Liver (tissue), 9 donors: Measurements from ENCODE around the gene TNN. TPM values are rescaled to one million over a fixed set of nuclear protein-coding genes. Genes with fewer than 3 reads are reported as not detected.

Source experiments
- DNase-seq: peaks from one replicate; pipeline ENCODE4 v3.0.0-alpha.2; 2017; ENCODE audit warnings: low spot score
- H3K27ac ChIP-seq, 2 donors: one replicate each; pipeline ENCODE4 v1.7.0; 2013; ENCODE audit warnings: inconsistent platforms in 2 of 2, low read length in 2 of 2, control low read depth in 1 of 2, low read depth in 1 of 2, mild to moderate bottlenecking in 1 of 2
- H3K27me3 ChIP-seq, 4 donors: one replicate each; pipeline versions ENCODE4 v1.6.1 to v1.7.0; 2013; ENCODE audit warnings: low read length in 3 of 4, inconsistent platforms in 1 of 4, mild to moderate bottlenecking in 1 of 4, moderate library complexity in 1 of 4; ENCODE audit not compliant: control insufficient read depth in 4 of 4, insufficient read depth in 4 of 4
- H3K36me3 ChIP-seq, 4 donors: one replicate each; pipeline versions ENCODE4 v1.6.1 to v1.7.0; 2013; ENCODE audit warnings: low read length in 3 of 4, mild to moderate bottlenecking in 3 of 4, low read depth in 1 of 4, moderate library complexity in 1 of 4; ENCODE audit not compliant: control insufficient read depth in 4 of 4, insufficient read depth in 3 of 4
- H3K4me1 ChIP-seq, 4 donors: one replicate each; pipeline versions ENCODE4 v1.6.1 to v1.7.0; 2013; ENCODE audit warnings: low read length in 3 of 4, mild to moderate bottlenecking in 3 of 4, moderate library complexity in 1 of 4; ENCODE audit not compliant: control insufficient read depth in 4 of 4, insufficient read depth in 4 of 4
- H3K4me3 ChIP-seq, 3 donors: one replicate each; pipeline versions ENCODE4 v1.6.1 to v1.7.0; 2013; ENCODE audit warnings: low read length in 3 of 3, control low read depth in 1 of 3, low read depth in 1 of 3, mild to moderate bottlenecking in 1 of 3
- H3K9ac ChIP-seq, 2 donors: one replicate each; pipeline ENCODE4 v1.7.0; 2013; ENCODE audit warnings: low read length in 2 of 2, mild to moderate bottlenecking in 2 of 2, moderate library complexity in 2 of 2, control low read depth in 1 of 2, low read depth in 1 of 2
- H3K9me3 ChIP-seq, 4 donors: one replicate each; pipeline versions ENCODE4 v1.6.1 to v1.7.0; 2013; ENCODE audit warnings: low read length in 3 of 4; ENCODE audit not compliant: control insufficient read depth in 4 of 4
- EGR1 ChIP-seq, 2 donors: IDR thresholded peaks; 2 replicates each; pipeline ENCODE4 v1.6.1; 2016 to 2018; ENCODE audit warnings: antibody characterized with exemption in 2 of 2, low read depth in 2 of 2
- FOXA1 ChIP-seq: IDR thresholded peaks from 2 replicates; pipeline ENCODE4 v1.6.1; 2016; ENCODE audit warnings: antibody characterized with exemption
- FOXA2 ChIP-seq: IDR thresholded peaks from 2 replicates; pipeline ENCODE4 v1.6.1; 2016; ENCODE audit warnings: antibody characterized with exemption
- GABPA ChIP-seq, 2 donors: IDR thresholded peaks in 1 of 2; conservative IDR thresholded peaks in 1 of 2; 2 replicates each; pipeline ENCODE4 v1.6.1; 2016; ENCODE audit warnings: antibody characterized with exemption in 2 of 2, mild to moderate bottlenecking in 1 of 2, moderate library complexity in 1 of 2
- HNF4A ChIP-seq, 2 donors: conservative IDR thresholded peaks; 2 replicates each; pipeline ENCODE4 v1.6.1; 2016; ENCODE audit warnings: antibody characterized with exemption in 2 of 2, mild to moderate bottlenecking in 2 of 2
- HNF4G ChIP-seq: IDR thresholded peaks from 2 replicates; pipeline ENCODE4 v1.6.1; 2016; ENCODE audit warnings: antibody characterized with exemption
- JUND ChIP-seq, 2 donors: IDR thresholded peaks; 2 replicates each; pipeline ENCODE4 v1.6.1; 2016; ENCODE audit warnings: antibody characterized with exemption in 2 of 2
- NR2F2 ChIP-seq: IDR thresholded peaks from 2 replicates; pipeline ENCODE4 v1.6.1; 2016; ENCODE audit warnings: antibody characterized with exemption
- RAD21 ChIP-seq, 2 donors: IDR thresholded peaks; 2 replicates each; pipeline ENCODE4 v1.6.1; 2016; ENCODE audit warnings: antibody characterized with exemption in 2 of 2, mild to moderate bottlenecking in 2 of 2
- RXRA ChIP-seq, 2 donors: IDR thresholded peaks; 2 replicates each; pipeline ENCODE4 v1.6.1; 2017 to 2018; ENCODE audit warnings: antibody characterized with exemption in 2 of 2, mild to moderate bottlenecking in 1 of 2
- SP1 ChIP-seq: IDR thresholded peaks from 2 replicates; pipeline ENCODE4 v1.6.1; 2018; ENCODE audit warnings: antibody characterized with exemption, mild to moderate bottlenecking
- YY1 ChIP-seq: IDR thresholded peaks from 2 replicates; pipeline ENCODE4 v1.6.1; 2016; ENCODE audit warnings: antibody characterized with exemption, mild to moderate bottlenecking
- WGBS: extraction: QIAGEN DNeasy Blood & Tissue Kit; methylation state at CpG from one replicate; pipeline ENCODE4 v1.1.7; 2013; 5-methylcytosine and 5-hydroxymethylcytosine counted together
- polyA plus RNA-seq, 2 donors: library from polyadenylated mRNA; stranded (reverse) in 1 of 2; unstranded in 1 of 2; fragments of 200-250 nt in 1 of 2; fragments of >200 nt in 1 of 2; fragmentation: Nextera tagmentation in 1 of 2; extraction: Ambion mirVana in 1 of 2; gene quantifications; one replicate each; pipeline versions ENCODE4 v1.2.1 to v1.2.3, GENCODE V29; 2013 to 2015
- total RNA-seq, 2 donors: library from RNA; depleted of rRNA; stranded (reverse); fragments of >200 nt; gene quantifications; one replicate each; pipeline ENCODE4 v1.2.3, GENCODE V29; 2014
- TF ChIP-seq, protein P1 (sequence below): IDR thresholded peaks from 2 replicates; pipeline ENCODE4 v1.6.1; 2016; ENCODE audit warnings: antibody characterized with exemption
- TF ChIP-seq, protein P2 (sequence below): IDR thresholded peaks from 2 replicates; pipeline ENCODE4 v1.6.1; 2016; ENCODE audit warnings: antibody characterized with exemption
- TF ChIP-seq, protein P3 (sequence below): IDR thresholded peaks from 2 replicates; pipeline ENCODE4 v1.6.1; 2016; ENCODE audit warnings: antibody characterized with exemption, mild to moderate bottlenecking
- TF ChIP-seq, protein P4 (sequence below): IDR thresholded peaks from 2 replicates; pipeline ENCODE4 v1.6.1; 2016; ENCODE audit warnings: antibody characterized with exemption
- TF ChIP-seq, protein P5 (sequence below): fragments of 150-350 bp; IDR thresholded peaks from 2 replicates; pipeline ENCODE4 v1.5.1; 2017; ENCODE audit warnings: improper control_type of control experiment, low read depth, low read length; ENCODE audit not compliant: missing input control
- donor health status: healthy.
- donor health status: healthy.
- donor health status: healthy.
- donor health status: healthy.
- donor health status: healthy.

TNN gene
- total and polyA plus RNA-seq, 4 donors, result 0.11 to 1.8 (median 0.80) TPM

DNA sequence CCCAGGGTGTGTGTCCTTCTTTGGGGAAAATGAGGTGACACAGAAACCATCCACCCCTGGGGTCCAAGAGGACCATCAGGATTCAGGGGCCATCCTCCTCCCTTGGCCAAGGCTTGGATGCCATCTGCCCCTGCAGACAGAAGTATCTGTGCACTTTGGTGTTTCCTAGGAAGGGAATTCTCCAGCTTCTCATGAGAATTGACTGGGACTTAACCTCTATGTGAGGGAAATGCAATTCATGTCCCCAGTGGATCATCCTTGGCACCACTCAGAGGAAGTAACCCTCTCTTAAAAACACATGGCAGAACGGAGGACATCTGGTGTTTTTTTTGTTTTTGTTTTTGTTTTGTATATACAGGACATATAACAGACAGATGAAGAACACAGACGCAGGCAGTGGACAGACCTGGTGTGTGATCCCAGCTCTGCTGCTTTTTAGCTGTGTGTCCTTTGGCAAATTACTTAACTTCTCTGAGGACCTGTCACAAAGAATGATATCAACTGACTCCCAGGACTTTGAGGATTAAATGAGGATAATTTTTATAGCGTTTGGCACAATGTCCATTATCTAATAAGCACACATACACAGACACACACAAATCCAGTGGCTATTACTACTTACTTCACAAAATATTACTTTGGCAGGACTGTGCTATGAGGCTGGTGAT, 3.8 kb downstream of the TNN start:
- Histone ChIP-seq H3K36me3 (no peaks in the 10 kb centered on the region), H3K9ac (no peak overlapping the region), H3K27ac (no peak overlapping the region), H3K27me3 (no peaks in the 10 kb centered on the region), H3K4me1 (peaks cover 0 to 4% (median 0%) of the 10 kb centered on the region in 4 donors), H3K4me3 (no peak overlapping the region), H3K9me3 (no peaks in the 10 kb centered on the region)
- no peak for DNase-seq
- TF ChIP-seq RAD21 (IDR thresholded peaks at IDR 0.05) (no peak), FOXA2 (no peak), RXRA (IDR thresholded peaks at IDR 0.05) (no peak), GABPA (IDR thresholded peaks at IDR 0.05 in 1 of 2, conservative IDR thresholded peaks at IDR 0.05 in 1 of 2) (no peak)
- WGBS, result 81% methylated on average over 3 of the region's 3 CpGs

DNA sequence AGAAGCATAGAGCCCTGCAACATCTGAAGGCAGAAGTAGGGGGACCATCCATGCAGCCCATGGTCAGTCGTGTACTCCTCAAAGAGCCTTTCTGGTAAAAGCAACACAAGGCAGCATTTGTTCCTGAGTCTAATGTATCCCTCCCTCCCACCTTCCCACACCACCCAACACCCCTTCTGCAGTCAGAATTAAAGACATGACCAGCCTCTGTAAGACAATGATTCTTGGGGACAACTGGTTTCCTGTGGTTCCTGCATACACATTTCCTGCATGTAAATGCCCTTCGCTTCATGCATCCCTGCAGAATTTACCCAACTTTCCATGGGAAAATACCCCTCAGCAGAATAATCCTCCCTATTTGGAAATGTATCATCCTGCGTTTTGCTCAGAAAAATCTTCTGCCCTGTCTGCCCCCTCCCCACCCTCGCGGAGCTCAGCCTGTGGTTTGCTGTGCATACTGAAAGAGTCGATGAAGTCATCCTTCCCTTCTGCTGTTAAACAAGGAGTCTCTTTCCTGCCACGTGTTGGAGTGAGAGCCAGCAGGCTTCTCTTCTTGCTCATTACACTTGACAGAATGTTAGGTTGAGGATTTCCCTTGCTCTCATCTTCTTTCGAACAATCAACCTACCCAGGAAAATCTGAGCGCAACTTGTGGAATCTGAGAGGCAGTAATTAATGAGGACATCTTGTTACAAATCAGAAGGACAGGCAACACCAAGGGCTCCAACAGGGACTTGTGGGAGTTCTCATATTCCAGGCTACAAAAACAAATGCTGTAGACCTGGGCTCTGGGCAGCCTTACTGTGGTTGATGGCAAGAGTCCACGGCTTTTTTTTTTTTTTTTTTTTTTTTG, 4.7 kb downstream of the TNN start:
- no peak for DNase-seq
- TF ChIP-seq GABPA (IDR thresholded peaks at IDR 0.05 in 1 of 2, conservative IDR thresholded peaks at IDR 0.05 in 1 of 2) (no peak), YY1 (no peak), RXRA (IDR thresholded peaks at IDR 0.05) (no peak), SP1 (no peak), FOXA2 (no peak), HNF4A (conservative IDR thresholded peaks at IDR 0.05) (no peak), HNF4G (no peak), NR2F2 (no peak), EGR1 (IDR thresholded peaks at IDR 0.05; ENCODE audit: low read depth in 2 of 2) (no peak), FOXA1 (no peak), RAD21 (IDR thresholded peaks at IDR 0.05) (no peak), JUND (IDR thresholded peaks at IDR 0.05) (no peak)
- TF ChIP-seq, protein P1, sequence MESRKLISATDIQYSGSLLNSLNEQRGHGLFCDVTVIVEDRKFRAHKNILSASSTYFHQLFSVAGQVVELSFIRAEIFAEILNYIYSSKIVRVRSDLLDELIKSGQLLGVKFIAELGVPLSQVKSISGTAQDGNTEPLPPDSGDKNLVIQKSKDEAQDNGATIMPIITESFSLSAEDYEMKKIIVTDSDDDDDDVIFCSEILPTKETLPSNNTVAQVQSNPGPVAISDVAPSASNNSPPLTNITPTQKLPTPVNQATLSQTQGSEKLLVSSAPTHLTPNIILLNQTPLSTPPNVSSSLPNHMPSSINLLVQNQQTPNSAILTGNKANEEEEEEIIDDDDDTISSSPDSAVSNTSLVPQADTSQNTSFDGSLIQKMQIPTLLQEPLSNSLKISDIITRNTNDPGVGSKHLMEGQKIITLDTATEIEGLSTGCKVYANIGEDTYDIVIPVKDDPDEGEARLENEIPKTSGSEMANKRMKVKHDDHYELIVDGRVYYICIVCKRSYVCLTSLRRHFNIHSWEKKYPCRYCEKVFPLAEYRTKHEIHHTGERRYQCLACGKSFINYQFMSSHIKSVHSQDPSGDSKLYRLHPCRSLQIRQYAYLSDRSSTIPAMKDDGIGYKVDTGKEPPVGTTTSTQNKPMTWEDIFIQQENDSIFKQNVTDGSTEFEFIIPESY, result no peak
- TF ChIP-seq, protein P2, sequence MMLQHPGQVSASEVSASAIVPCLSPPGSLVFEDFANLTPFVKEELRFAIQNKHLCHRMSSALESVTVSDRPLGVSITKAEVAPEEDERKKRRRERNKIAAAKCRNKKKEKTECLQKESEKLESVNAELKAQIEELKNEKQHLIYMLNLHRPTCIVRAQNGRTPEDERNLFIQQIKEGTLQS, result no peak
- TF ChIP-seq, protein P3, sequence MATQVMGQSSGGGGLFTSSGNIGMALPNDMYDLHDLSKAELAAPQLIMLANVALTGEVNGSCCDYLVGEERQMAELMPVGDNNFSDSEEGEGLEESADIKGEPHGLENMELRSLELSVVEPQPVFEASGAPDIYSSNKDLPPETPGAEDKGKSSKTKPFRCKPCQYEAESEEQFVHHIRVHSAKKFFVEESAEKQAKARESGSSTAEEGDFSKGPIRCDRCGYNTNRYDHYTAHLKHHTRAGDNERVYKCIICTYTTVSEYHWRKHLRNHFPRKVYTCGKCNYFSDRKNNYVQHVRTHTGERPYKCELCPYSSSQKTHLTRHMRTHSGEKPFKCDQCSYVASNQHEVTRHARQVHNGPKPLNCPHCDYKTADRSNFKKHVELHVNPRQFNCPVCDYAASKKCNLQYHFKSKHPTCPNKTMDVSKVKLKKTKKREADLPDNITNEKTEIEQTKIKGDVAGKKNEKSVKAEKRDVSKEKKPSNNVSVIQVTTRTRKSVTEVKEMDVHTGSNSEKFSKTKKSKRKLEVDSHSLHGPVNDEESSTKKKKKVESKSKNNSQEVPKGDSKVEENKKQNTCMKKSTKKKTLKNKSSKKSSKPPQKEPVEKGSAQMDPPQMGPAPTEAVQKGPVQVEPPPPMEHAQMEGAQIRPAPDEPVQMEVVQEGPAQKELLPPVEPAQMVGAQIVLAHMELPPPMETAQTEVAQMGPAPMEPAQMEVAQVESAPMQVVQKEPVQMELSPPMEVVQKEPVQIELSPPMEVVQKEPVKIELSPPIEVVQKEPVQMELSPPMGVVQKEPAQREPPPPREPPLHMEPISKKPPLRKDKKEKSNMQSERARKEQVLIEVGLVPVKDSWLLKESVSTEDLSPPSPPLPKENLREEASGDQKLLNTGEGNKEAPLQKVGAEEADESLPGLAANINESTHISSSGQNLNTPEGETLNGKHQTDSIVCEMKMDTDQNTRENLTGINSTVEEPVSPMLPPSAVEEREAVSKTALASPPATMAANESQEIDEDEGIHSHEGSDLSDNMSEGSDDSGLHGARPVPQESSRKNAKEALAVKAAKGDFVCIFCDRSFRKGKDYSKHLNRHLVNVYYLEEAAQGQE, result no peak
- TF ChIP-seq, protein P4, sequence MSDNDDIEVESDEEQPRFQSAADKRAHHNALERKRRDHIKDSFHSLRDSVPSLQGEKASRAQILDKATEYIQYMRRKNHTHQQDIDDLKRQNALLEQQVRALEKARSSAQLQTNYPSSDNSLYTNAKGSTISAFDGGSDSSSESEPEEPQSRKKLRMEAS, result no peak
- TF ChIP-seq, protein P5, sequence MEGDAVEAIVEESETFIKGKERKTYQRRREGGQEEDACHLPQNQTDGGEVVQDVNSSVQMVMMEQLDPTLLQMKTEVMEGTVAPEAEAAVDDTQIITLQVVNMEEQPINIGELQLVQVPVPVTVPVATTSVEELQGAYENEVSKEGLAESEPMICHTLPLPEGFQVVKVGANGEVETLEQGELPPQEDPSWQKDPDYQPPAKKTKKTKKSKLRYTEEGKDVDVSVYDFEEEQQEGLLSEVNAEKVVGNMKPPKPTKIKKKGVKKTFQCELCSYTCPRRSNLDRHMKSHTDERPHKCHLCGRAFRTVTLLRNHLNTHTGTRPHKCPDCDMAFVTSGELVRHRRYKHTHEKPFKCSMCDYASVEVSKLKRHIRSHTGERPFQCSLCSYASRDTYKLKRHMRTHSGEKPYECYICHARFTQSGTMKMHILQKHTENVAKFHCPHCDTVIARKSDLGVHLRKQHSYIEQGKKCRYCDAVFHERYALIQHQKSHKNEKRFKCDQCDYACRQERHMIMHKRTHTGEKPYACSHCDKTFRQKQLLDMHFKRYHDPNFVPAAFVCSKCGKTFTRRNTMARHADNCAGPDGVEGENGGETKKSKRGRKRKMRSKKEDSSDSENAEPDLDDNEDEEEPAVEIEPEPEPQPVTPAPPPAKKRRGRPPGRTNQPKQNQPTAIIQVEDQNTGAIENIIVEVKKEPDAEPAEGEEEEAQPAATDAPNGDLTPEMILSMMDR, result no peak
- Histone ChIP-seq H3K36me3 (no peaks in the 10 kb centered on the region), H3K27me3 (no peaks in the 10 kb centered on the region), H3K9ac (no peak overlapping the region), H3K9me3 (no peaks in the 10 kb centered on the region), H3K4me3 (no peak overlapping the region), H3K27ac (no peak overlapping the region), H3K4me1 (peaks cover 0 to 4% (median 0%) of the 10 kb centered on the region in 4 donors)
- 34% methylated on average over 10 of the region's 10 CpGs for WGBS
